OCI-M2 (cell line): ENCODE measurements around the gene ANGPTL1.
"Not testable (repeated sequence)": the region's sequence is repeated elsewhere in the genome, so short reads cannot be mapped to it uniquely, and the experiment has no call there.

ENCODE experiments used
- DNase-seq: peaks from one replicate; lab custom pipeline; 2025; ENCODE audit not compliant: unreplicated experiment; lab: John Stamatoyannopoulos, UW

ANGPTL1 gene

DNA sequence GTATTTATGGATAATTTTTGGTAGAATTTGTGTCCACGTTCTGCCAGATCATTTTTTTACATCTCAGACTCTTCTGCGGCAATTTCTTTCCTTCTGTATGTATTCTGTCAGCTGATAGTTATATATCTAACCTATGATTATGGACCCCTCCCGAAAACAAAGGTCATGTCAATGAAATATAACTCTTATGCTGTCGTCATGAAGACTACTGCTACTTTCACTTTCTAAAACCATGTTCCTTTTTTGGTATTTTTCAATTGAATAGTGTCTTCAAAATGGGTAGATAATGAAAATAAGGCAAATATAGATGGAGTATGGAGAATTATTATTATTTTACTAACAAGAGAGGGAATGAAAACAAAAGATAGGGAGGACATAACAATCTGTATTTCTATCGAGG is 3.2 kb downstream of the ANGPTL1 start:
- DNase-seq: no peak

DNA sequence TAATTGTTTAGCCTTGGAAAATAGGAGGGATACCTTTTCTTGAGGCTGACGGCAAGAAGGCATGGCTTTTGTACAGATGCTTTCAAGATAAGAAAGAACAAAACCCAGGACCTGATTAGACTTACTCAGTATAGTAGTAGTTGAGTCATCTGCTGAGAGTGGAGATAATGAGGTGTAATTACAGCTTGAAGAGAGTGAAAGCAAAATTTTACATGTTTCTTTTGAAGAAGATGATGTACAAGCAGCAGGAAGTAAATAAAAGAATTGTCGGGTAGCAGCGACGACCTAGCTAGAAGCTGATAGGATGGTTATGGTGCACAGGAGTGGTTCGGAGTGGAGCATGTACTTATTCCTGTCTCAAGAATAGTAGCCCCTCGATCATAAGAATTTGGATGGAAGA is 6.6 kb downstream of the ANGPTL1 start:
- no peak for DNase-seq

GRCh38 chr1:178862864-178863263 is 8.0 kb downstream of the ANGPTL1 start:
- DNase-seq: no peak

DNA sequence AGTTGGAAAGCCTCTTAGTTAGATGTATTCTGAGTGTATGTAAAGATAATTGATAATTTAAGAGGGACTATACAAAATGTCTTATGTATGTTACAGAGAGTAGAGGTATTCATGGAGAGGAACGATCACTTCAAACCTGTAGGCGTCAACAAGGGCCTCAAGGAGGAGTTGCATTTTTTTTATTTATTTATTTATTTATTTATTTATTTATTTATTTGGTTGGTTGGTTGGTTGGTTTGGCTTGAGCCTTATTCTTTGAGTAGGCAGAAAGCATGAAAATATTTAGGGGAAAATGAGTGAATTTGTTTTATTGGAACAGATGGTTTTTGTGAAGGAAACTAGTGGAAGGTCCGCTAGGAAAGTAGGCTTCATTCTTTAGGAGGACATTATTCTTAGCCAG is 8.5 kb downstream of the ANGPTL1 start:
- DNase-seq: no peak

DNA sequence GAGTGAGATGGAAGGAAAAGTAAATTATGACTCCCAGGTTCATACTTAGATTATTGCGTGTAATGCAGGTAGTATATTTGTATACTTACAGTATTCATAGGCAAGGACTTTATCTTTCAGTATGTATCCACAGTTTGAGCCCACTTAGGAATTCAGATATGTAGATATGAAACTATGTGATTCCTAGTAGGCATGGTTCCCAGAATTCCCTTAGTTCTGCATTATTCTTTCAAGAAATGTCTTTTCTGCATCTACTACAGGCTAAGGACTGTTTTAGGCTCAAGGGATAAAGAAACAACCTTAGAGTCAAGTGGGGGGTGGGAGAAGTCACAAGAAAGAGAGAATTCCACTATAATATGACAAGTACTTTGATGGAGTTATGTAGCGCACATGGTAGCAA is 13.8 kb downstream of the ANGPTL1 start:
- no peak for DNase-seq

DNA sequence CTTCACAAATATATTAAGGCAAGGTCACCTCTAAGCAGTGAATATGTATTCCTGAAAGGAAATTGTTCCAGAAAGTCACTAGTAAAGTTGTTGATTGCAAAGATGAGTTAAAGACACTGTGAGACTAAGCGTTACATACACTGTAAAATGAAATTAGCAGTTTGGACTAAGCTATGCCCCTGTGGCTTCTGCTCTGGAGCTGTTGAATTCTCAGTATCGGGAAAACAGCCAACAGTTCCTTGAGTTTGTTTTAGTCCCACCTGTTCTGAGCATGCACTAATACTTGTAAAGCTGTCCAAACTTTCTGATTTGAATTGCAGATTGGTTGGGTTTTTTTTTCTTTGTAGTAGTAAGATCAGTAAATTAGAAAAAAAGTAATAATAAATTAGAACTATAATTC is 21.0 kb downstream of the ANGPTL1 start:
- no peak for DNase-seq

DNA sequence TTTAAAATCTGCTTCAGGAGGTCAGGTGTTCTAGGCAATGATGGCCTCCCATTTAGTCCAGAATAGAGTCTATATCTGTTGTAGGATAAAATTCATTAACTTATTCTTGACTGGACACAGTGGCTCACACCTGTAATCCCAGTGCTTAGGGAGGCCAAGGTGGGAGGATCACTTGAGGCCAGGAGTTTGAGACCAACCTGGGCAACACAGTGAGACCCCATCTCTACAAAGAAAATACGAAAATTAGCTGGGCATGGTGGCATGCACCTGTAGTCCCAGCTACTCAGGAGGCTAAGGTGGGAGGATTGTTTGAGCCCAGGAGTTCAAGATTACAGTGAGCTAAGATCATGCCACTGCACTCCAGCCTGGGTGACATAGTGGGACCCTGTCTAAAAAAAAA is 23.0 kb downstream of the ANGPTL1 start:
- DNase-seq: not testable (repeated sequence)

DNA sequence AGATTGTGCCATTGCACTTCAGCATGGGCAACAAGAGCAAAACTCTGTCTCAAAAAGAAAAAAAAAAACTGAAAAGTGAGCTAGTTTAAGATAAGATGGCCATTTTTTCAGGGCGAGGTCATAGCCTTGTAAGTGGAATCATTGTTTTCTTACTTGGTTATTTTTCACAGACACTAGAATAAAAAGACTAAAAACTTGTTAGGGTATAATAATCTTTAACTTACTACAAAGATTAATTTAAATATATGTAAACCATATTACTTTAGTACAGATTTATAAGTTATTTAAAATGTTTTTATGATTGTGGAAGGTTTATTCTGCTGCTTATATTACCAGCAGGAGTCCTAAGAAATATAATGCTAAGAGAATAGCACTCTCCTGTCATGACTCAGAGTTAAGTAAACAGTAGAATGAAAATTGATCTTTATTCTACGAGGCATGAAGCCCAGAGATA is 23.5 kb downstream of the ANGPTL1 start:
- no peak for DNase-seq

- no peak for DNase-seq
These were observed 24.6 kb downstream of the ANGPTL1 start for GRCh38 chr1:178846306-178846705.

- DNase-seq: no peak
These were observed 26.4 kb downstream of the ANGPTL1 start for GRCh38 chr1:178844436-178844835.

DNA sequence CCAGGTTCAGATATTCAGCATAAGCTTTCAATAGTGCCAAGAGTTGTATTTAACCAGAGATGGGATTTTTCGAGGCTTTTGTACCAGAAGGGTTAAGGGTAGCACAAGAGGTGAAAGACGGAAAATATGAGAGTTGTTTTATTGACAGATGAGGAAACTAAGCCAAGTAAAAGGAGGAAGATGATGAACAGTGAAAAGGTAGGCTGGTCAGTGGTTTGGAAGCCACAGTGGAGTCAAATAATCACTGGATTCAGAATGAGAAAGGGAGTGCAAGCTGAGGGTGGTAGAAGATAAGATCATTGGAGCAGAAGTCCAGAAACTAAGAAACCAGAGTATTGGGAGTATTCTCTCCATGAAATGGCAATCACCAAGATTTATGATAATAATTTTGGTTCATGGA is 45.7 kb downstream of the ANGPTL1 start:
- DNase-seq: no peak

- DNase-seq: no peak
These were observed 49.6 kb downstream of the ANGPTL1 start for GRCh38 chr1:178821134-178821866.

- DNase-seq: no peak
These were observed 51.8 kb downstream of the ANGPTL1 start for GRCh38 chr1:178819123-178819522.

- DNase-seq: no peak
These were observed 52.5 kb downstream of the ANGPTL1 start for GRCh38 chr1:178818416-178818815.

- no peak for DNase-seq
These were observed 60.3 kb downstream of the ANGPTL1 start for GRCh38 chr1:178810585-178810984.

DNA sequence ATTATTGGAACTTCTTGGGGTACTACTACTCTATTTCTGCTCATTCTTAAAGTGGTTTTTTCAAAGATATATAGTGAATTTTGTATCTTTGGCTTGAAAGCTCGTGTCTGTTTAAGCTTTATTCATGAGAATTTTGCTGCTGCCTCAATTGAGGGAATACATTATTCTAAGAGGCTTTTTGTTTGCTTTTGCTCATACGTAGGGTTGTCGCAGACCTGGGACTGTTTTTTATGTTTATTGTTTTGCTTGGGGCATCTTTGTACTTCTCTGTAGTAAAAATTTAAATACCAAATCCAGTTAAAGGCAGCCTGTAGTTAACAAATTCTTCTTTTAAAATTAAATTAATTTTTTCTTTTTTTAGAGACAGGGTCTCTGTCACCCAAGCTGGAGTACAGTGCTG is 62.3 kb downstream of the ANGPTL1 start:
- no peak for DNase-seq

DNA sequence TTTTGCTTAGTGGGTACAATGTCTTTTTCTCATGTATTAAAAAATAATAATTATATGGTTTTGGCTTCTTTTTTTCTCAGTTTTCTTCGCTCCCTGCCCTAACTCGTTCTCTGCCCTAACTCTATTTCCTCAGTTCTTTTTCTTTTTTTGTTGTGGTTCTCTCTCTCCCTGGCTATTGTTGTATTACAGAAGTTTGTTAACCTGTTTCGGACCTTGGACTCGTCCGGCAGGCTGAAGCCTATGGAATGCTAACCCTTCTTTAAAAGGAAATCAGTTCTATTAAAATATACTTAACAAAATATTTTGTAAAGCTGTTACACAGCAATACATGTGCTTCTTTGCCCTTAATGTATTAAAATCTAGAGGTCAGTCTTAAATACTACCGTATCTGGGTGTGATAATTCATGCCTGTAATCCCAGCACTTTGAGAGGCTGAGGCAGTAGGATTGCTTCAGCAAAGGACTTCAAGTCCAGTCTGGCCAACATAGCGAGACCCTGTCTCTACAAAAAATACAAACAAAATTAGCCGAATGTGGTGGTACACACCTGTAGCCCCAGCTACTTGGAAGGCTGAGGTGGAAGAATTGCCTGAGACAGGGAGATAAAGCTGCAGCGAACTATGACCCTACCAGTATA is 64.1 kb downstream of the ANGPTL1 start:
- DNase-seq: no peak

GRCh38 chr1:178802873-178803272 is 68.0 kb downstream of the ANGPTL1 start:
- no peak for DNase-seq
